Activated CD8-positive, alpha-beta memory T cell treated with anti-CD3 and anti-CD28 coated beads for 48 hours (primary cell): ENCODE data around the gene SCLT1.
"Not testable (repeated sequence)": the region's sequence is repeated elsewhere in the genome, so short reads cannot be mapped to it uniquely, and the experiment has no call there.

Experiments
- DNase-seq, 3 experiments: peaks; one replicate each; pipeline ENCODE4 v3.0.0-alpha.2; 2020; ENCODE audit warnings: low read depth in 2 of 3, low spot score in 2 of 3

The SCLT1 gene

DNA sequence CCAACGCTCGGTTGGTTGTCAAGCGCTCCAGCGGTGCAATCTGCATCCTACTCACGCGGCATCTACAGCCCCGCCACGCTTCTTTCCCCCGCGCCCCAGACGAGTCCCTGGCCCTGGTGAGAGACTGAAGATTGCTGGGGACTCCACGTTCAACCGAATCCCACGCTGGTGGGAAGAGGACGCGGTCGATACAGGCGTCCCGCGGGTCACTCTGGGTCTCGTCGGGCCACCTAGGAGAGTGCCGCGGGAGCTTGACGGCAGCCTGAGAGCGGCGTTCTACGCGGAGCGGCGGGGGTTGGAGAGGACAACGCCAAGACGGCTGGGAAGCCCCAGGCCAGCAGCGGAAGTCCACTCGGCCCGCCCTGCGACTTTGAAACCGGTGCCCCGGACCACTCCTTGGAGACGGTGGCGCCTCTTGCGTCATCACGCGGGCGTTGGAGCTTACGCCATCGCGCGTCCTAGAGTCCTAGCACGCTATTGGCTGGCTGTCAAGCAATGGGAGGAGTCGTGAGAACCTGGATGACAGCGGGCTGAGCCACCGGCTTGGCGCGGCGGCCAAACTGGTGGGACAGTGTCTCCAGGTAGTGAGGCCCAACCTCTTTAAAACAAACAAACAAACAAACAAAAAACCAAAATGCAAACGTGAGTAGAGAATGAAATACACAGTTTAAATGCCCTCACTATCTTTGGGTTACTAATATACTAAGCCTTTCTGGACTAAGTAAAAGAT, at the start of gene SCLT1:
TSS of gene SCLT1 (minus strand) at position 349 of the 730 bp plus-strand sequence. CDS start 436 bp downstream, outside the sequence.
- DNase-seq = peak; percentile 87 to 90 (median 90)

DNA sequence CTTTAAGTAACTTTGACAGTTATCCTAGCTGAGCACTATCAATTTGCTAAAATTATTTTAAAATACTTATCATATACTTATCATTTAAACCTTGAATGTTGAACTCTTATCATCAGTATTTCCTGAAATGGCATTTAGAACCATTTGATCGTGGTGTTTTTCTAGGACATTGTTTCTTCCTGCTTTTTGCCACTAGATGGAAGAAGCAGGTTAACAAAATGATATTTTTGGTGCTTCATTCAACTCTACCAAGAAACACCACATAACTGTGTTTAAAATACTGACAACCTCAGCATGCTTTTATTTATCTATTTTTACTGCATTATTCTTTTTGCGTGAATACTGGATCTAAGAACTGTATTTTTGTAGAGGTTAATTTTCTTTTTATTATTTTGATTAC, 47.2 kb upstream of the SCLT1 start:
- no peak for DNase-seq

- DNase-seq = no peak
Measured at GRCh38 chr4:129138810-129139496, 45.6 kb upstream of the SCLT1 start.

- DNase-seq = no peak
Measured at GRCh38 chr4:129136433-129136832, 43.1 kb upstream of the SCLT1 start.

DNA sequence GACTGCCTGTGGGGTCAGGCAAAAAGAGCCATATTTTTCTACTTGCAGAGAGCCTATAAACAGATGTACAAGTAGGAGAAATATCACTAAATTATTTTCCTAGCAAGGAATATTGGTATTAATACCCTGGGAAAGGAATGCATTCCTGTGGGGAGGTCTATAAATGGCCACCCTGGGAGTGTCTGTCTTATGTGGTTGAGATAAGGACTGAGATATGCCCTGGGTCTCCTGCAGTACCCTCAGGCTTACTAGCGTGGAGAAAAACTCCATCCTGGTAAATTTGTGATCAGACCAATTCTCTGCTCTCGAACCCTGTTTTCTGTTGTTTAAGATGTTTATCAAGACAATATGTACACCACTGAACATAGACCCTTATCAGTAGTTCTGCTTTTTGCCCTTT, 38.0 kb upstream of the SCLT1 start:
- no peak for DNase-seq

DNA sequence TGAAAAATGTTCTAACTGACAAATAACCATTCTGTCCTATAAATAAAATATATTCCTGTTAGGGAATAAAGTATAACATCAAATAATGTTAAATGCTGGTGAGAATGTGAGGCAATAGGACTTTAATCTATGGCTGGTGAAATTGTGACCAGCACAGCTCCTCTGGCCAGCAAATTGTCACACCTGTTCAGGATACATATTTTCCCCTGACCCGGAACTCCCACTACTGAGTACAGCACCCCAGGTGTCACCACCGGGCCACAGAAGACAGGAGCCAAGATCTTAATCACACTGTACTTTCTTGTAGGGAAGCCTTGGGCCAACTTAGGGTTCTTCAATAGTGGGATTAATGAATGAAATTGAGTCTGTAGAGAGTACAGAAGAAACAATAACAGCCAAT, 35.8 kb upstream of the SCLT1 start:
- no peak for DNase-seq

DNA sequence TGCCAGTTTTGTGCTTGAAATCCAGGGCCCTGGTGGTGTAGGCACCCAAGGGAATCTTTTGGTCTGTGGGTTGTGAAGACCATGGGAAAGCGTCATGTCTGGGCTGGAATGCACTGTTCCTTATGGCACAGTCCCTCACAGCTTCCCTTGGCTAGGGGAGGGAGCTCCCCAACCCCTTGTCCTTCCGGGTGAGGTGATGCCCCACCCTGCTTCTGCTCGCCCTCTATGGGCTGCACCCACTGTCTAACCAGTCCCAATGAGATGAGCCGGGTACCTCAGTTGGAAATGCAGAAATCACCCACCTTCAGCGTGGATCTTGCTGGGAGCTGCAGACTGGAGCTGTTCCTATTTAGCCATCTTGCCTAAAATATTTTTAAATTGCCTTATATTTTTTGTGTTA, 33.3 kb upstream of the SCLT1 start:
- not testable (repeated sequence) for DNase-seq

DNA sequence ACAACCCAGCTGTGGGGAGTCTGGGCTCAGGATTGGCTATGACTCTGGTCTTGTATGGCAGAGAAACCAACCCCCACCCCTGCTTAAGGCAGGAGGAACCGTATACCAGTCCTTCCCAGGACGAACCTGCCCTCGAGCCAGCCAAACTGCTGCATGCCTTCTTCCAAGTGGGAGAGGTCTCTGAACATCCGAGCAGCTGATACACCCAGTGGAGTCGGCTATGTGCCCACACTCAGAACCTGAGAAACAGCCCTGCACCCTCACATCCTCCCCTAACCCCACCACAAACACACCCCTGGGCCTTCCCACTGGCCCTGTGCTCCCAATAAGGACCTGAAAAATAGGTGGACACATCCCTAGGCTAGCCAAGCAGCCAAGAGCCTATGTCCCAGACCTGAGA, 24.4 kb upstream of the SCLT1 start:
- no peak for DNase-seq

GRCh38 chr4:129113919-129114318, 20.6 kb upstream of the SCLT1 start:
- DNase-seq = no peak

DNA sequence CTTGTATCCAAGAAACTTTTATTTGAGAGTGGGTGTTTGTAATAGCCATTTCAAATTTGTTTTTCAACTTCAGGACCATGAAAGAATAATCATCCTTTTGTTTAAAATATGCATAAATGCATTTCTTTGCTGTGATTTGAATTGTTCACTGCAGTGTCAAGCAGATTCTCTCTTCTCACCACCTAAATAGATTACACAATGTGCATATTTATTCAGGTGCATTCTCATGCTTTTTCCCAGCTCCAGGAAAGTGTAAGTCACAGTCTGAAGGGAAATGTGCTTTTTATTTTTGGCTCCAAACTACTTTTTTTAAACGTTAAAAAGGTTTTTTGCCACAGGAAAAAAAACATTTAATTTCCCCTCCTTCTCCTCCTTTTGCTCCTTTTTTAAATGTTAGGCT, 20.1 kb upstream of the SCLT1 start:
- DNase-seq = no peak

GRCh38 chr4:129111919-129112318, 18.6 kb upstream of the SCLT1 start:
- no peak for DNase-seq

DNA sequence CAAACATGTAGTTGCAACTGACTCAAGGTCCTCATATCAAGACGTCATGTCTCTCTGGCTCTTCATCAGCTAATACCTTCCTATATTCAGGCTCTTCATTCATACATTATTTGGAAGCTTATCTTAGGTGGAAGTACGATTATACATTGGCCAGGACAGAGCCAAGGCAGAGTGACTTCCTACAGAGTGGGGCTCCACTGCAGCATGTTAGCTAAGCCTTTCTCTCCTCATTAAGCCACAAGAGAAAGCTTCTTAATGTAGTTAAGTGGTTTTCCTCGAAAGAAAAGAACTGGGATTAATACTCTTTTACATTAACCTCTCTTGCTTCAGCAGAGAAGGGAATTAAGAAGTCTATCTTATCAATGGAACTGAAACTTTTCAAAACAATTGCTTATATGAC, 17.6 kb upstream of the SCLT1 start:
- no peak for DNase-seq

- no peak for DNase-seq
Measured at GRCh38 chr4:129109965-129110824, 16.9 kb upstream of the SCLT1 start.

GRCh38 chr4:129098531-129099001, 5.2 kb upstream of the SCLT1 start:
- DNase-seq = no peak

GRCh38 chr4:129095811-129096454, 2.6 kb upstream of the SCLT1 start, which contains the start of gene C4orf33:
TSS of gene C4orf33 (plus strand) at chr4:129096152. CDS start at chr4:129102611, 6,459 bp downstream.
- peak; percentile 14 to 39 (median 32) for DNase-seq

- no peak for DNase-seq
Measured at GRCh38 chr4:129094347-129094746, 1.0 kb upstream of the SCLT1 start.

DNA sequence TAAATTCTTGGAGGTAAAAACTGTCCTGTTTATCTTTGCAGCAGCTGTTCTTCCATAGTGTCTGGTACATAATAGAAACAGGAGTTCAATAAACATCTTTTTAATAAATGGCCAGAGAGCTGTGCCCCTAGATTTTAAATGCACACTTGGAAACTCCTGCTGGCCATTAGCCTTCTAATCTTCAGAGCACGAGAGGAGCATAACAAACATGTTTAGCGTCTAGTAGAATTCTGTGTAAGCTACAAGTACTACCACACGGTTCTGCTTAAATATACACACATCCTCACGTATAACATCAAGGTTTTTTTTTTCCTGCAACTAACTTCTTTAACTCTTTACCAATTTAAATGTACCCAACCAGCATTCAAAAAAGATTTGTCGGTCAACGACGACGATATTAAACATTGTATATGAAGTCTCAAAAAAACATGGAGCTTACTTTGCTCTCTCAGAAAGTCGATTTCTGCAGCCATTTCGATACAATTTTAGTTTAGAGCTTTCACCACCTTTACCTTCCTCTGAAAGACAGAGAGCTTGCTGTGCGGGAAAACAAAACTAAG, 628 bp downstream of the SCLT1 start:
- DNase-seq = no peak

- DNase-seq = no peak
Measured at GRCh38 chr4:129087516-129087915, 5.8 kb downstream of the SCLT1 start.

- DNase-seq = no peak
Measured at GRCh38 chr4:129085472-129085871, 7.9 kb downstream of the SCLT1 start.

- DNase-seq = no peak
Measured at GRCh38 chr4:129082302-129082701, 11.0 kb downstream of the SCLT1 start.

DNA sequence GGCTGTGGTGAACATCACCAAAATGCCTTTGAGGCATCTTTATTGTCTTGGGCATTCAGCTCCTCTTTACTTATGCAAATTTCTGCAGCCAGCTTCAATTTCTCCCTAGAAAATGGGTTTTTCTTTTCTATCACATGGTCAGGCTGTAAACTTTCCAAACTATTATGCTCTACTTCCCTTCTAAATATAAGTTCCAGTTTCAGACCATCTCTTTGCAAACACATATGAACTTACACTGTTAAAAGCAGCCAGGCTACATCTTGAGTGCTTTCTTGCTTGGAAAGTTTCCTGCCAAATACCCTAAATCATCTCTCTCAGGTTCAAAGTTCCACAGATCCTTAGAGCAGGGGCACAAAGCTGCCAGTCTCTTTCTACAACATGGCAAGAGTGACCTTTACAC, 13.2 kb downstream of the SCLT1 start:
- no peak for DNase-seq
